Suprapubic skin (tissue), 2 donors: ENCODE measurements around the gene GRIK4.

Experiments used
- EP300 ChIP-seq: sonication (generic); formaldehyde crosslinking; IDR thresholded peaks from one replicate; pipeline ENCODE4 v1.6.1; 2017; ENCODE audit warnings: antibody characterized with exemption
- POLR2A ChIP-seq, 2 donors: fragments of 450-650 bp; IDR thresholded peaks; one replicate each; pipeline ENCODE4 v1.6.1; 2017; ENCODE audit warnings: antibody characterized with exemption in 2 of 2, mild to moderate bottlenecking in 2 of 2, moderate library complexity in 2 of 2

DNA sequence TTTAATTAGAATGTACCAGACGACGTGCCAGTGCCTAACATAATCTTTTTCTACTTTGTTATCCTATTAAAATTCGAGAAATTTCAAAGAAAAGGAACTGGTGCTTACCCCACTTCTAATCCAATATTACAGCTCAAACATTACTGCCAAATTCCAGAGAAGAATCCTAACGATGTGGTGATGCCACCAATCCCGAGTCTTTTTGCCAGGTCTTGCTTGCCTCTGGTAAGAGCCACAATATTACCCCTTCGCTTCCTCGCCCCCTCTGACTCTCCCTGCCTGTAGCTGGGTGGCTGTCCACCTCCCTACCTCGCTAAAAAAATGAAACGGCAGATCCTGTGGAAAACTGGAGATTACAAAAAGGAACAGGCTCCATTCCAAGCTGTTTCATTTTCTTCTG lies 462.9 kb downstream of the GRIK4 start:
- TF ChIP-seq POLR2A (IDR thresholded peaks at IDR 0.05) (no peak), EP300 (no peak)
